Measurements from ENCODE around the gene POLR2B.

Gene POLR2B

DNA sequence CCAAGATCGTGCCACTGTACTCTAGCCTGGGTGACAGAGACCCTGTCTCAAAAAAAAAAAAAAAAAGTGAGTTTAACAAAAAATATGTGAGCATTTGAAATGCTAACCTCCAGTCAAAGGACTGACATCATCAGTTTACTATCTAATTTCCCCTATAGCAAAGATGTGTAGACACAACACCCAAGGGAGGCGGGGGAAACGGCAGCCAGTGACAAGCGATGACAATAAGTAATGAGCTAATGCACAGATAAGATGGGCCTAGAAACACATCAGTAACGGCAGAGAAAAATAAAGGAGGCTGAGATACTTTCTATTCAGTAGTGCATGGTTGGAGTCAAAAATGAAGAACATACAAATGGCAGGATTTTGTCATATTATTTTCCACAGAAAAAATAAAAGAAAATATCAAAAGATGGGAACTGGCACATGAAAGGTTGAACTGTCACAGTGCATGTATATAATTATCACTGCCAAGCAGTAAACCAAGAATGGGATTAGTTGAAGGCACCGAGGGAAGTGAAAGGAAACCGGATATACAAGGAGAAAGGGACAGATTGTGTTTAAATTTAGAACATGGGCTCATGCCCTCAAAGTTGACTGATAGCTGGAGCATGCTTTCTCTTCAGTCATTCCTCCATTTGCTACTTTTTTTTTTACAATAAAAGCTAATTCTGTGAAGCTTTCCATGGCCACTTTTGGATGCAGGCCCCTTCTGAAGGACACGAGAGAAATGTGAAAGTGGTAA, 89.7 kb downstream of the POLR2B start (continued):
- TF ChIP-seq, protein P1, sequence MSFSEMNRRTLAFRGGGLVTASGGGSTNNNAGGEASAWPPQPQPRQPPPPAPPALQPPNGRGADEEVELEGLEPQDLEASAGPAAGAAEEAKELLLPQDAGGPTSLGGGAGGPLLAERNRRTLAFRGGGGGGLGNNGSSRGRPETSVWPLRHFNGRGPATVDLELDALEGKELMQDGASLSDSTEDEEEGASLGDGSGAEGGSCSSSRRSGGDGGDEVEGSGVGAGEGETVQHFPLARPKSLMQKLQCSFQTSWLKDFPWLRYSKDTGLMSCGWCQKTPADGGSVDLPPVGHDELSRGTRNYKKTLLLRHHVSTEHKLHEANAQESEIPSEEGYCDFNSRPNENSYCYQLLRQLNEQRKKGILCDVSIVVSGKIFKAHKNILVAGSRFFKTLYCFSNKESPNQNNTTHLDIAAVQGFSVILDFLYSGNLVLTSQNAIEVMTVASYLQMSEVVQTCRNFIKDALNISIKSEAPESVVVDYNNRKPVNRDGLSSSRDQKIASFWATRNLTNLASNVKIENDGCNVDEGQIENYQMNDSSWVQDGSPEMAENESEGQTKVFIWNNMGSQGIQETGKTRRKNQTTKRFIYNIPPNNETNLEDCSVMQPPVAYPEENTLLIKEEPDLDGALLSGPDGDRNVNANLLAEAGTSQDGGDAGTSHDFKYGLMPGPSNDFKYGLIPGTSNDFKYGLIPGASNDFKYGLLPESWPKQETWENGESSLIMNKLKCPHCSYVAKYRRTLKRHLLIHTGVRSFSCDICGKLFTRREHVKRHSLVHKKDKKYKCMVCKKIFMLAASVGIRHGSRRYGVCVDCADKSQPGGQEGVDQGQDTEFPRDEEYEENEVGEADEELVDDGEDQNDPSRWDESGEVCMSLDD (tag by site-specific recombination; IDR thresholded peaks at IDR 0.05) = no peak
- TF ChIP-seq, protein P2, sequence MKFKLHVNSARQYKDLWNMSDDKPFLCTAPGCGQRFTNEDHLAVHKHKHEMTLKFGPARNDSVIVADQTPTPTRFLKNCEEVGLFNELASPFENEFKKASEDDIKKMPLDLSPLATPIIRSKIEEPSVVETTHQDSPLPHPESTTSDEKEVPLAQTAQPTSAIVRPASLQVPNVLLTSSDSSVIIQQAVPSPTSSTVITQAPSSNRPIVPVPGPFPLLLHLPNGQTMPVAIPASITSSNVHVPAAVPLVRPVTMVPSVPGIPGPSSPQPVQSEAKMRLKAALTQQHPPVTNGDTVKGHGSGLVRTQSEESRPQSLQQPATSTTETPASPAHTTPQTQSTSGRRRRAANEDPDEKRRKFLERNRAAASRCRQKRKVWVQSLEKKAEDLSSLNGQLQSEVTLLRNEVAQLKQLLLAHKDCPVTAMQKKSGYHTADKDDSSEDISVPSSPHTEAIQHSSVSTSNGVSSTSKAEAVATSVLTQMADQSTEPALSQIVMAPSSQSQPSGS (tag by site-specific recombination; IDR thresholded peaks at IDR 0.05; ENCODE audit: low read depth) = peak; percentile 70
- TF ChIP-seq ZNF10 (tag by site-specific recombination; IDR thresholded peaks at IDR 0.05) = 0 out of 2 replicates have a peak, but pooled peaks have one; percentile 43
- 0 out of 2 replicates have a peak, but pooled peaks have one; percentile 42 for TF ChIP-seq ZNF629 (tag by site-specific recombination; IDR thresholded peaks at IDR 0.05)

DNA sequence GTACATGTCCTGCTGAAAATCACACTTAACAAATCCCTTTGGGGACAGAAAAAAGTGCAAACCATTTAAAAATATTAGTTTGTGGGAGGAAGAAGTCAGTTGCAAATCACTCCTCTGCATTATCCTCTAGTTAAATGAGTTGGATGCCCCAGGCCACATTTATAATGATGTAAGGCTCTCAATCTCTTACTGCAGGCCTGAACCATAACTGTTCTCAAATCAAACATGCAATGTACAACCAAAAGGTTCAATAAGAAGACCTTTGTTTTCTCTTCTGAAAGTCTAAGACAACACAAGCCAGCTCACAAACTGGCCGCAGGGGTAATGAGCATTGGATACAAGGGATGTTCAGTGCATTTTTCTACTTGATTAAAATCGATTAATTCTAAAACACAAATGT, 91.8 kb downstream of the POLR2B start:
- POLR2A ChIA-PET = no interaction called here
- Histone ChIP-seq H3K9me3 (ENCODE audit: control insufficient read depth, insufficient read depth, low read depth, low read length) (no peaks in the 10 kb centered on the region), H3K36me3 (ENCODE audit: control insufficient read depth in 2 of 2, insufficient read depth in 1 of 2, low read length in 2 of 2) (no peaks in the 10 kb centered on the region), H3K4me1 (ENCODE audit: control insufficient read depth, insufficient read depth, low read length) (peaks cover 7% of the 10 kb centered on the region), H3K4me3 (ENCODE audit: low read depth, low read length) (no peak overlapping the region), H3K27ac (ENCODE audit: extremely low read depth, low read depth, low read length) (no peak overlapping the region)
- CTCF ChIA-PET = interaction anchor here (1.1 kb wide), 1 partner anchor 38 kb away, joined by 3 read pairs; no protein-coding TSS in a partner anchor
- TF ChIP-seq, protein P3, sequence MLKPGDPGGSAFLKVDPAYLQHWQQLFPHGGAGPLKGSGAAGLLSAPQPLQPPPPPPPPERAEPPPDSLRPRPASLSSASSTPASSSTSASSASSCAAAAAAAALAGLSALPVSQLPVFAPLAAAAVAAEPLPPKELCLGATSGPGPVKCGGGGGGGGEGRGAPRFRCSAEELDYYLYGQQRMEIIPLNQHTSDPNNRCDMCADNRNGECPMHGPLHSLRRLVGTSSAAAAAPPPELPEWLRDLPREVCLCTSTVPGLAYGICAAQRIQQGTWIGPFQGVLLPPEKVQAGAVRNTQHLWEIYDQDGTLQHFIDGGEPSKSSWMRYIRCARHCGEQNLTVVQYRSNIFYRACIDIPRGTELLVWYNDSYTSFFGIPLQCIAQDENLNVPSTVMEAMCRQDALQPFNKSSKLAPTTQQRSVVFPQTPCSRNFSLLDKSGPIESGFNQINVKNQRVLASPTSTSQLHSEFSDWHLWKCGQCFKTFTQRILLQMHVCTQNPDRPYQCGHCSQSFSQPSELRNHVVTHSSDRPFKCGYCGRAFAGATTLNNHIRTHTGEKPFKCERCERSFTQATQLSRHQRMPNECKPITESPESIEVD (tag by site-specific recombination; IDR thresholded peaks at IDR 0.05) = peak; percentile 47; the same call in 1 of the 2 replicates
- no peak for TF ChIP-seq ZNF223 (tag by site-specific recombination; IDR thresholded peaks at IDR 0.05)

DNA sequence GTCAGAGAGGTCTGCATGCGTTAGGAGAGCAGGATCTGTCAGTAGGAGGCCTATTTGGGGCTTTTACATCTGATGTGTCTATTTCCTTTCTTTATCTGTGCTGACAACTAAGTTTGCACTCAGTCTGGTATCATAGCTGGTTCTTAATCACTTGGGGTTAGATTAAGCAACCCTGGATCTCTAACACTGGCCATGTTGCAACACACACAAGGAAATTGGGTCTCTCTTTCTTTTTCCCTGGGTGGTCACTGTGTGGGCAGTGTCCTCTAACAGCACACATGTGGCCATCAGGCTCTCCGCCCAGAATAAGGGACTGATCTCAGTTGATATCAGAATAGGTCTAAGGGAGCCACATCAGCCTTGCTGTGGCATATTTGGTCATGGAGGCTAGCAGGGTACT, 92.6 kb downstream of the POLR2B start:
- peaks cover 8% of the 10 kb centered on the region for H3K4me1 ChIP-seq (ENCODE audit: control insufficient read depth, insufficient read depth, low read length)
- CTCF ChIA-PET = interaction anchor here (0.6 to 1.1 kb wide), 3 partner anchors 28 to 92 kb away, joined by 3 to 4 read pairs (median 3); no protein-coding TSS in a partner anchor
- no peaks in the 10 kb centered on the region for H3K36me3 ChIP-seq (ENCODE audit: control insufficient read depth in 2 of 2, insufficient read depth in 1 of 2, low read length in 2 of 2)

DNA sequence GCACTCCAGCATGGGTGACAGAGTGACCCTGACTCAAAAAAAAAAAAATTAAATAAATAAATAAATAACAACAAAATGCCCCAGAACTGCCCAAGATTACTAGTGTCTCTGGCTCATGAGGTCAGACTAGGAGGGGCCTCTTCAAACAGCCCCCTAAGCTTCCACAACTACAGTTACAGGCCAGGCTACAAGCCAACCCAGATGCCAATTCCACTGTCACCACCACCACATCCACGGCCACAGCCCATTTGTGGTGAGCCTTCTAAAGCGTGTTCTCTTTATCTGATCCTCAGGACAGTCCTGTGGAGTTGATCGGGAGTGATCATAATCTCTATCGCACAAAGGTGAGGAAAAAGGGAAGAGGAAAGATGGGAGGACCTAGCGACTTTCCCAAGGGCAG, 94.9 kb downstream of the POLR2B start:
- Histone ChIP-seq H3K27ac (ENCODE audit: extremely low read depth, low read depth, low read length) (no peak overlapping the region), H3K4me1 (ENCODE audit: control insufficient read depth, insufficient read depth, low read length) (peaks cover 8% of the 10 kb centered on the region), H3K36me3 (ENCODE audit: control insufficient read depth in 2 of 2, insufficient read depth in 1 of 2, low read length in 2 of 2) (no peaks in the 10 kb centered on the region), H3K9me3 (ENCODE audit: control insufficient read depth, insufficient read depth, low read depth, low read length) (no peaks in the 10 kb centered on the region), H3K4me3 (ENCODE audit: low read depth, low read length) (no peak overlapping the region)
- ChIA-PET CTCF (interaction anchor here (1.1 to 1.7 kb wide), 3 partner anchors 34 to 88 kb away, joined by 3 to 7 read pairs (median 4); no protein-coding TSS in a partner anchor), POLR2A (interaction anchor here (2.8 kb wide), 1 partner anchor 95 kb away, joined by 11 read pairs; the partner anchor contains the start of genes NOA1 and POLR2B)
- TF ChIP-seq, protein P4, sequence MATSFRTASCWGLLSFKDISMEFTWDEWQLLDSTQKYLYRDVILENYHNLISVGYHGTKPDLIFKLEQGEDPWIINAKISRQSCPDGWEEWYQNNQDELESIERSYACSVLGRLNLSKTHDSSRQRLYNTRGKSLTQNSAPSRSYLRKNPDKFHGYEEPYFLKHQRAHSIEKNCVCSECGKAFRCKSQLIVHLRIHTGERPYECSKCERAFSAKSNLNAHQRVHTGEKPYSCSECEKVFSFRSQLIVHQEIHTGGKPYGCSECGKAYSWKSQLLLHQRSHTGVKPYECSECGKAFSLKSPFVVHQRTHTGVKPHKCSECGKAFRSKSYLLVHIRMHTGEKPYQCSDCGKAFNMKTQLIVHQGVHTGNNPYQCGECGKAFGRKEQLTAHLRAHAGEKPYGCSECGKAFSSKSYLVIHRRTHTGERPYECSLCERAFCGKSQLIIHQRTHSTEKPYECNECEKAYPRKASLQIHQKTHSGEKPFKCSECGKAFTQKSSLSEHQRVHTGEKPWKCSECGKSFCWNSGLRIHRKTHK (tag by site-specific recombination; IDR thresholded peaks at IDR 0.05) = no peak
- TF ChIP-seq ZNF366 (tag by site-specific recombination; conservative IDR thresholded peaks at IDR 0.05) = 0 out of 2 replicates have a peak, but pooled peaks have one; percentile 10

More for the DNA sequence above, 92.6 kb downstream of the POLR2B start:
- no peak overlapping the region for H3K27ac ChIP-seq (ENCODE audit: extremely low read depth, low read depth, low read length)
- TF ChIP-seq ZBTB17 (tag by site-specific recombination; IDR thresholded peaks at IDR 0.05) = 0 out of 2 replicates have a peak, but pooled peaks have one; percentile 11
- TF ChIP-seq SCRT2 (tag by site-specific recombination; IDR thresholded peaks at IDR 0.05) = no peak
- peak; percentile 18; the same call in 1 of the 2 replicates for TF ChIP-seq ZIC2 (tag by site-specific recombination; IDR thresholded peaks at IDR 0.05)
- H3K4me3 ChIP-seq (ENCODE audit: low read depth, low read length) = no peak overlapping the region
- POLR2A ChIA-PET = interaction anchor here (1.1 to 1.2 kb wide), 2 partner anchors 10 to 94 kb away, joined by 3 to 4 read pairs; partner anchors contain the start of gene NOA1
- no peaks in the 10 kb centered on the region for H3K9me3 ChIP-seq (ENCODE audit: control insufficient read depth, insufficient read depth, low read depth, low read length)
